Ovary (tissue), 3 donors: Measurements from ENCODE around the gene NDST1.

ENCODE experiments used
- EP300 ChIP-seq: sonication (generic); formaldehyde crosslinking; IDR thresholded peaks from one replicate; pipeline ENCODE4 v1.6.1; 2017; ENCODE audit warnings: antibody characterized with exemption
- POLR2A ChIP-seq: fragments of 450-650 bp; IDR thresholded peaks from one replicate; pipeline ENCODE4 v1.6.1; 2017; ENCODE audit warnings: antibody characterized with exemption, mild to moderate bottlenecking, moderate library complexity
- TF ChIP-seq, protein P1 (sequence below), 3 donors: fragments of 450-650 bp in 2 of 3; fragments of 200-600 bp in 1 of 3; IDR thresholded peaks; one replicate each; pipeline versions ENCODE4 v1.5.1 to v1.8.0; 2016 to 2022; ENCODE audit warnings: antibody characterized with exemption in 3 of 3, mild to moderate bottlenecking in 1 of 3
- donor health status: DM: no; HTN: no; CAD: no.

DNA sequence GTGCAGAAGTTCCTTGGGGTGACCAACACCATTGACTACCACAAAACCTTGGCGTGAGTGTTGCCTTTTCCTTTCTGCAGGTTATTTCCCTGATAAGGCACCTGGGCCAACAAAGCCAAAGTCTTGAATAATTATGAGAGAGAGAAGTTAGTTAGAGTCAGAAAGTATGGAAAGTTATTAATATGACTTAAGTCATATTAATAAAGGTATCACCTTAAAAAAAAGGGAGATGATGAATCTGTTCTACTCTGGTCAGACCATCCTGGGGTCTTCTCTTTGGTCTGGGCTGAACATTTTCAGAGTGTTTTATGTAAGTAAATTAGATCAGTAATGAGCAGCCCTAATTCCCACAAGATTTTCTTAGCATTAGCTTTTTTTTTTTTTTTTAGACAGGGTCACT, 41.8 kb downstream of the NDST1 start:
- TF ChIP-seq, protein P1, sequence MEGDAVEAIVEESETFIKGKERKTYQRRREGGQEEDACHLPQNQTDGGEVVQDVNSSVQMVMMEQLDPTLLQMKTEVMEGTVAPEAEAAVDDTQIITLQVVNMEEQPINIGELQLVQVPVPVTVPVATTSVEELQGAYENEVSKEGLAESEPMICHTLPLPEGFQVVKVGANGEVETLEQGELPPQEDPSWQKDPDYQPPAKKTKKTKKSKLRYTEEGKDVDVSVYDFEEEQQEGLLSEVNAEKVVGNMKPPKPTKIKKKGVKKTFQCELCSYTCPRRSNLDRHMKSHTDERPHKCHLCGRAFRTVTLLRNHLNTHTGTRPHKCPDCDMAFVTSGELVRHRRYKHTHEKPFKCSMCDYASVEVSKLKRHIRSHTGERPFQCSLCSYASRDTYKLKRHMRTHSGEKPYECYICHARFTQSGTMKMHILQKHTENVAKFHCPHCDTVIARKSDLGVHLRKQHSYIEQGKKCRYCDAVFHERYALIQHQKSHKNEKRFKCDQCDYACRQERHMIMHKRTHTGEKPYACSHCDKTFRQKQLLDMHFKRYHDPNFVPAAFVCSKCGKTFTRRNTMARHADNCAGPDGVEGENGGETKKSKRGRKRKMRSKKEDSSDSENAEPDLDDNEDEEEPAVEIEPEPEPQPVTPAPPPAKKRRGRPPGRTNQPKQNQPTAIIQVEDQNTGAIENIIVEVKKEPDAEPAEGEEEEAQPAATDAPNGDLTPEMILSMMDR (IDR thresholded peaks at IDR 0.05): no peak
- TF ChIP-seq EP300 (no peak), POLR2A (no peak)
